ENCODE data around the gene JAG1. TPM values are rescaled to one million over a fixed set of nuclear protein-coding genes. Genes with fewer than 3 reads are reported as not detected.

JAG1 gene
- polyA plus RNA-seq, 1 experiment, result 13.5 TPM

DNA sequence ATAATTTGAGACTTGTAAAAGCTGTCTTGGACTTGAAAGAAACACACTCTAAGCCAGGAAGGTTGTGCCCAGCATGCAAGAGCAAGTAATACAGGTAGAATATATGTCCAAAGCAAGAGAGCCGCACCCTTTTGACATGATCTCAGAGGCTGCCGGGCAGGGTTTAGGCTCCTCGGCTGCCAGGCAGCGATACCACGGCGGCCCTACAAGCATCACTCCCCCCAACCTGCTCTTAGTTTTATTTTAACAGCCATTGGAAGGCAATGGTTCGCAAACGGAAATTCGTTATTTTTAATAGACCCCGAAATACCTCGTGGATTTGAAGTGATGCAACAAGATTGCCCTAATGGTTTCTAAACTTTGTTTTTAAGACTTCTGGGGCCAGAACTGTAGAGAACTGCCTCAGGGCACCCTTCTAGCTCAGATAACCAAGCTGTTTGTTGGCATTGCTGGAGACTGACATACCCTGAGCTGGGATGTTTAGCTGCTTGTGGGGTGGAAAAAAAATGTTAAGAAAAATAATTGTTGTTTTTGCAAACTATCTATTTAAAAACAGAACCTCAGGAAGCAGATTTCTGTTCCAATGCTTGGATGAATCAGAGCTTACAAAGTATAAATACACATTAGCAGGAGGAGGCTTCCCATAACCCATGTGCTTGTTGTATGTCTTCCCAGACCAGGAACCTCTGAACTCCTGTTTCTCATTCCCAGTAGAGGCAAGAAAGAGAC lies 39.0 kb downstream of the JAG1 start:
- no peak overlapping the region for H3K4me3 ChIP-seq (ENCODE audit: low read depth, low read length)
- DNase-seq (ENCODE audit: low read depth, low spot score), result peak; percentile 71
- TF ChIP-seq, protein P1, sequence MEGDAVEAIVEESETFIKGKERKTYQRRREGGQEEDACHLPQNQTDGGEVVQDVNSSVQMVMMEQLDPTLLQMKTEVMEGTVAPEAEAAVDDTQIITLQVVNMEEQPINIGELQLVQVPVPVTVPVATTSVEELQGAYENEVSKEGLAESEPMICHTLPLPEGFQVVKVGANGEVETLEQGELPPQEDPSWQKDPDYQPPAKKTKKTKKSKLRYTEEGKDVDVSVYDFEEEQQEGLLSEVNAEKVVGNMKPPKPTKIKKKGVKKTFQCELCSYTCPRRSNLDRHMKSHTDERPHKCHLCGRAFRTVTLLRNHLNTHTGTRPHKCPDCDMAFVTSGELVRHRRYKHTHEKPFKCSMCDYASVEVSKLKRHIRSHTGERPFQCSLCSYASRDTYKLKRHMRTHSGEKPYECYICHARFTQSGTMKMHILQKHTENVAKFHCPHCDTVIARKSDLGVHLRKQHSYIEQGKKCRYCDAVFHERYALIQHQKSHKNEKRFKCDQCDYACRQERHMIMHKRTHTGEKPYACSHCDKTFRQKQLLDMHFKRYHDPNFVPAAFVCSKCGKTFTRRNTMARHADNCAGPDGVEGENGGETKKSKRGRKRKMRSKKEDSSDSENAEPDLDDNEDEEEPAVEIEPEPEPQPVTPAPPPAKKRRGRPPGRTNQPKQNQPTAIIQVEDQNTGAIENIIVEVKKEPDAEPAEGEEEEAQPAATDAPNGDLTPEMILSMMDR (IDR thresholded peaks at IDR 0.05; ENCODE audit: low read depth, low read length), result no peak
- H3K27ac ChIP-seq (ENCODE audit: low read depth, low read length), result peak overlapping the region; percentile 81
- H3K9me3 ChIP-seq (ENCODE audit: control insufficient read depth, insufficient read depth, low read length), result no peaks in the 10 kb centered on the region
- ChIA-PET CTCF (interaction anchor here (0.7 kb wide), 1 partner anchor 25 kb away, joined by 3 read pairs; no protein-coding TSS in a partner anchor), POLR2A (interaction anchor here (1.3 kb wide), 1 partner anchor 16 kb away, joined by 3 read pairs; no protein-coding TSS in a partner anchor)
- H3K27me3 ChIP-seq (ENCODE audit: control insufficient read depth, insufficient read depth, low read length), result no peaks in the 10 kb centered on the region

DNA sequence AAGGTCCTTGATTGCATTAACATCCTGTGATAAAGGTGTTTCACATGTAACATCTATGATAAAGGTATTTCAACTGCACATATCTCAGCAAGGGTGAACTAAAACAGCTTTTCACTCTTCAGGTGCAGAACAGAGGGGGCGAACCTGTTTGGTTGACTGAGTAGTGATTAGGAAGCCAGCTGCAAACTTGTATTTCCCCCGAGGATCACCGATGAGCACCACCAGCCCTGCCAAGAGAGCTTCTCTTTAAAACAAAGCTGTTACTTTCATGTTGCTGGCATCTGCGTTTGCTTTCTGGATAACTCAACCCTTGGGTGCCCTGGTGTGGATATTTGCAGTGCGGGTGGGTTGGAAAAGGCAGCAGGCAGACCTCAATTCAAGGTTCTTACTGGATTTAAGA lies 39.6 kb downstream of the JAG1 start:
- TF ChIP-seq, protein P1 (IDR thresholded peaks at IDR 0.05; ENCODE audit: low read depth, low read length), result no peak
- DNase-seq (ENCODE audit: low read depth, low spot score), result no peak
- H3K4me3 ChIP-seq (ENCODE audit: low read depth, low read length), result no peak overlapping the region
- H3K9me3 ChIP-seq (ENCODE audit: control insufficient read depth, insufficient read depth, low read length), result no peaks in the 10 kb centered on the region
- H3K27me3 ChIP-seq (ENCODE audit: control insufficient read depth, insufficient read depth, low read length), result no peaks in the 10 kb centered on the region
- POLR2A ChIA-PET, result no interaction called here
- CTCF ChIA-PET, result no interaction called here
- no peak overlapping the region for H3K27ac ChIP-seq (ENCODE audit: low read depth, low read length)

DNA sequence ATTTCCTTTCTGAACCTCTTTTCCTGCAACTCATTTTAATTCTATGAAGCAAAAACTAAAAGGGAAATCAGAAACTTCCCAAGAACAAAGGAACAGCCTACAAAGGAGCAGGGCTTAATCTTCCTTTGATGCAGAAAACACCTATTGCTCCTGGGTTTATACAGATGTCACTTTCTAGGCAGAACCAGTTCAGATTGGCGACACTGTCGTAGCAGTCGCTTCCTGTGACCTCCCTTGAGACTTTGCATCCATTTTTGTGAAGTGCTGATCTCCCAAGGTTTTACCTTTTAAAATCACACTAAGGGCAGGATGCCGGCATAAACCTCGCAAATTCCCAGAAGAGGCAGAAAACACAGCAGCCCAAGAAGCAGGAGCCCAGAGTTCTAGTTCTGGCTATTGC lies 40.1 kb downstream of the JAG1 start:
- ChIA-PET POLR2A (no interaction called here), CTCF (no interaction called here)
- TF ChIP-seq, protein P1 (IDR thresholded peaks at IDR 0.05; ENCODE audit: low read depth, low read length), result no peak
- DNase-seq (ENCODE audit: low read depth, low spot score), result no peak
- Histone ChIP-seq H3K27ac (ENCODE audit: low read depth, low read length) (no peak overlapping the region), H3K9me3 (ENCODE audit: control insufficient read depth, insufficient read depth, low read length) (no peaks in the 10 kb centered on the region), H3K27me3 (ENCODE audit: control insufficient read depth, insufficient read depth, low read length) (no peaks in the 10 kb centered on the region), H3K4me3 (ENCODE audit: low read depth, low read length) (no peak overlapping the region)

DNA sequence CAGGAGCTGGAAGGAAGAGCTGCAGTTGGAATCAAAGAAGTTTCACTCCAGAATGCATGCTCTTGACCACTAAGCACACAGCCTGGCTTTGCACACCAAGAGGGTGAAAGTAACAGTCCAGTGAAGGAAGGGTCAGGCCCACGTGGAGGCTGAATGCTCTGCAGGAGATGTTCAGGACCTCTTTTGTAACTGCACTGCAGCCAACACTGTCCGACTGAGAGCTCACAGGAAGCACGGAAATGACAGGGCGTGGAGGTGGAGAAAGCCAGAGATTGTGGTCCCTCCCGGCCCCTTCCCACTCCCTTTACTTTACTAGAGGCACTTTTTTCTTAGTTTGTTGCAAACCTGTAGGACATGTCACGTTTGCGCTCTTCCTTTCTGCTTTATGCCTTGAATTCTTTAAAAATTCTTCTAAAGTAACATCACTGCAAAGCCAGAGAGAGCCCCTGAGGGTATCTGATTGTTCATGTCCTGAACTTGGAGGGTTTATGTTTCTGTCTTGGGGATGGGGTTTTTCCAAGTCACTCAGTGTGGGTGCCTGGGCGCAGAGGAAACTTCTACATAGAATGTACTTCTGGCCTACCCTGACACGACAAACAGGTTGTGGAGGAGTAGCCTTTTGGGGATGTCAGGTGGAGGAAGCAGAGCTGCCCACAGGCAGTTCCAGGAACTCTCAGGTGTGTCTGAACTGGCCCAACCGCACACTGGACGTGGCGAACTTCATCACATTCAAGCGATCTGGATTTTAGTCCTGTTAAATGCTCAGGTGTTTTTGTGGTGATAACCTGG lies 40.9 kb downstream of the JAG1 start:
- H3K27ac ChIP-seq (ENCODE audit: low read depth, low read length), result no peak overlapping the region
- ChIA-PET CTCF (interaction anchor here (1.6 kb wide), 1 partner anchor 10 kb away, joined by 4 read pairs; no protein-coding TSS in a partner anchor), POLR2A (no interaction called here)
- H3K4me3 ChIP-seq (ENCODE audit: low read depth, low read length), result no peak overlapping the region
- no peak for DNase-seq (ENCODE audit: low read depth, low spot score)
- no peaks in the 10 kb centered on the region for H3K9me3 ChIP-seq (ENCODE audit: control insufficient read depth, insufficient read depth, low read length)
- TF ChIP-seq, protein P1 (IDR thresholded peaks at IDR 0.05; ENCODE audit: low read depth, low read length), result no peak
- no peaks in the 10 kb centered on the region for H3K27me3 ChIP-seq (ENCODE audit: control insufficient read depth, insufficient read depth, low read length)

DNA sequence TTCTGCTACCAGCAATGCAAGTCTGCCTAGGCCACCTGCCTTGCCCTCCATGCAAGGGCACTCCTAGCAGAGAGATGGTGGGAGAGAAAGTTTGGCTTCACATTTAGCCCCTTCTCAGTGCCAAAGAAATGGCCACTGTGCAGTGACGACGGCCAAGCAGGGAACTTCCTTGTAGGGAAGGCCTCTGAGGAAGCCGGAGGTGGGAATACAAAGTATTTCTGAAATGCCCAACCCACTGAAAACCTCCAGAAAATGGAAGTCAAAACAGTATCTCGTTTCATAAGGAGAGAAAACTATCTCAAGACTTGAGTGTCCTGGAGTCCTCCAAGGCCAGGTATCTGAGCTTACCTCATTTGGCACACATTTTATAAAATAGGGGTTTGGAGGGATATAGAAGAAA lies 42.7 kb downstream of the JAG1 start:
- no peaks in the 10 kb centered on the region for H3K9me3 ChIP-seq (ENCODE audit: control insufficient read depth, insufficient read depth, low read length)
- CTCF ChIA-PET, result interaction anchor here (1.1 kb wide), 1 partner anchor 913 kb away, joined by 4 read pairs; no protein-coding TSS in a partner anchor
- no peak overlapping the region for H3K27ac ChIP-seq (ENCODE audit: low read depth, low read length)
- TF ChIP-seq, protein P1 (IDR thresholded peaks at IDR 0.05; ENCODE audit: low read depth, low read length), result no peak
- H3K4me3 ChIP-seq (ENCODE audit: low read depth, low read length), result no peak overlapping the region
- DNase-seq (ENCODE audit: low read depth, low spot score), result no peak
- POLR2A ChIA-PET, result no interaction called here
- H3K27me3 ChIP-seq (ENCODE audit: control insufficient read depth, insufficient read depth, low read length), result no peaks in the 10 kb centered on the region

Measured in AG04450 (cell line).